H7 (cell line): Measurements from ENCODE around the gene LGALS9C. TPM values are rescaled to one million over a fixed set of nuclear protein-coding genes. Genes with fewer than 3 reads are reported as not detected.
"Not testable (repeated sequence)": the region's sequence is repeated elsewhere in the genome, so short reads cannot be mapped to it uniquely, and the experiment has no call there.

Source experiments
- DNase-seq: peaks from one replicate; pipeline ENCODE4 v3.0.0; 2012
- H3K27me3 ChIP-seq: 2 replicates; pipeline ENCODE4 v1.6.0; 2011; ENCODE audit warnings: mild to moderate bottlenecking, low read length; ENCODE audit not compliant: control insufficient read depth, insufficient read depth
- H3K36me3 ChIP-seq: replicated peaks from 2 replicates; pipeline ENCODE4 v1.5.1; 2011; ENCODE audit warnings: low read length; ENCODE audit not compliant: control insufficient read depth, insufficient read depth
- H3K4me3 ChIP-seq: 2 replicates; pipeline ENCODE4 v1.5.1; 2011; ENCODE audit warnings: low read depth, mild to moderate bottlenecking, control low read depth, low read length, moderate library complexity; ENCODE audit not compliant: insufficient read depth
- total RNA-seq: library from RNA; depleted of rRNA; stranded (reverse); fragments of >200 nt; shearing (Covaris generic); gene quantifications from 2 replicates; pipeline ENCODE4 v1.2.3, GENCODE V29; 2014

Gene LGALS9C
- total RNA-seq, 1 experiment from 2014 or later, result not detected

DNA sequence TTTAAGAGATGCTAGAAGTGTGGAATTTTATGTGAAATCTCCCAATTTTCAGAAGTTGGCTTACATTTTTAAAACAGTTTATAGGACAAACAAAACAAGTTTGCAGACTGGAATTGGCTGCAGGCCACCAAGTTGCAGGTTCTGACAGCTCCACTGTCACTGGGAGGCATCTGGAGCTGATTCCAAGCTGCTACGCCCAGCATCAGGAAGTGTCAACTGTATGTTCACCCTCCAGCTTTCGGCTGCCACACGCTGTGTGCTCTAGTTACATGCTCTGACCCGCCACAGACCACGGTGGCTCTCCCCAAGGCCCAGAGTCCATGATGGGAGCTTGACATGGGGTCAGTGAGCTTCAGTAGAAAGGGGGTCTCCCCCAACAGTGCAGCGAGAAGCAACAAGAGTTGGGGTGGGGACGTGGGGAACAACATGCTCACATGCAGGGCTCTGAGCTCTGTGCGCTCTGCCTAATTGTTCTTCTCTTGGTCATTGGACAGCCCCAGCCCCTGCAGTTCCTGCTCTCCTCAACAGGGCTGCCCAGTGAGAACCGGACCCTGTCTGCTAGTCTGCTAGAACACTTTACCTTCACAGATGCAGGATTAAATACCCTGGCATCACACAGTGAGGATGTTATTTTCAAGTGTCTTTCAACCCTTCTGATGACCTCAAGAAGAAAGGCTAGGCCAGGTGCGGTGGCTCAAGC, 8.0 kb upstream of the LGALS9C start:
- H3K27me3 ChIP-seq, DNase-seq: not testable (repeated sequence)

DNA sequence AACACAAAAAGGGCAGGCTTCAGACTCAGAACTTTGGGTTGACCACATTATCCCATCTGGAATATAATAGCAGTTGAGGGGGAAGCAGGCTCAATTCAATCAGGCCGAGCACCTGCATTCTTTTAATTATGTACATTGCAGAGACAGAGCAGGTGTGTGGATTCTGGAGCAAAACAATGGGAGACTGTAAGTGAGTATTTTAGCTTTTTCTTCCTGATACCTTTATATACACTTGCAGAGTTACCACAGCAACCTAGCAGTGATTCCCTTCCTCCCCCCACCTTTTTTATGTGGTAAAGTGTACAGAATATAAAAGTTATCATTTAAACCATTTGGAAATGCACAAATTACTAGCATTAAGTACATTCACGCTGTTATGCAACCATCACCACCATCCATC, 6.8 kb upstream of the LGALS9C start:
- not testable (repeated sequence) for DNase-seq, H3K4me3 ChIP-seq, H3K36me3 ChIP-seq, H3K27me3 ChIP-seq

More for the DNA sequence above, 8.0 kb upstream of the LGALS9C start:
- not testable (repeated sequence) for H3K4me3 ChIP-seq, H3K36me3 ChIP-seq

DNA sequence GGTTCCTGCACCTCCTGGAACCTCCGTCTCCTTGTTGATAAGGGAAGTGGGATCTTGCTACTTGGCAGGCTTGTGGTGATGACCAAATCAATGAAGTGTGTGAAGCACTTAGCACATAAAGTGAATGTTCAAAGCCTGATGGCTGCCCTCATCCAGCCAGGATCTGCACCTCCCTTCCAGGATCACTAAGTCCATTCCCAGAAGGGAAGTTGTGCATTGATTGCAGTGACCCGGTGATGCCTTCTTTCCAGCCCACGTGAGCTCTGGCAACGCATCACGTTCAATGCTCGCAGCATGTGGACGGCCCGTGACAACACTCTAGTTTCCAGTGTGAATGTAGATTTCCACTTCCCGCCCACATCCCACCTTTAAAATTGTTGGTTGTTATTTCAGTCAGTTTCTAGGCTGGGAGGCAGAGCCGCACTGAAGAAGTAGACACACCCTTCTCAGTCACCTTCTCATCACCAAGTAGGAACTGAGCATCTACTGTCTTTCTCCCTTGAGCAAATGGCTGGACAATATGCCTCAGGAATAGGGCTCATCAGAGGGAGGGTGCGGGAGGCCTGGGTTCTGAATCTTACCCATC, 6.2 kb upstream of the LGALS9C start:
- not testable (repeated sequence) for H3K36me3 ChIP-seq, DNase-seq, H3K27me3 ChIP-seq, H3K4me3 ChIP-seq

DNA sequence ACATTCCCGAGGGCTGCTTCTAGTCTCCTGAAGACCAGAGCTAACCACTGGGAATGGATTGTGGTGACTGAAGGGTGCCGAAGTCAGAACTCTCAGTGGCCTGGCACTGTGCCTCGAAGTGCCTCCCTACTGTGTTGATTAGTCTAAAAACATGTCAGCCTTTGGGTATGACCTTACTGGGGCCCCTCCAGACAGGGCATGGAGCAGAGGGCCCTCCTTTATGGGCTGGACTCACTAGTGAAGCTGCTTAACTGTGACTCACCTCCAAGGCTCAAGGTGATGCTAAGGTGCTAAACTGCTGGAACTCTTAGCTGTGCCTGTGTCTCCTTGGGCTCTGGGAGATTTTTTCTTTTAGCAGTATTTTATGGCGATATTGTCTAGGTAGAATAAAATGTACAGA, 2.6 kb upstream of the LGALS9C start:
- not testable (repeated sequence) for DNase-seq, H3K4me3 ChIP-seq

DNA sequence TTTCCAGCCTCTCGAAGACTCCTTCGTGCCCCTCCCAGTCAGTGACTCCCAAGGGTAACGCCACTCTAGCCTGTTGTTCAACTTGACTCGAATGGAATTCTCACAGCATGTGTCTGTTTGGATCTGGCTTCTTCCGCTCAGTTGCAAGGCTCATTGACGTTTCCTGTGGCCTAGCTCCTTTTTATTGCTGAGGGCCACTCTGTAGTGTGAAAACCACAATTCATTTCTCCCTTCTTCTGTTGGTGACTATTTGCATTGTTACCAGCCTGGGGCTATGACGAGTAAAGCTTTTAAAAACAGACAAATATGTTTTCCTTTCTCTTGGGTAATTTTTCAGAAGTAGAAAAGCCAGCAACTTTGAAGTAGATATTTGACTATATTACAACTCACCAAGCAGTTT, 1.8 kb upstream of the LGALS9C start:
- not testable (repeated sequence) for H3K4me3 ChIP-seq, H3K27me3 ChIP-seq, DNase-seq, H3K36me3 ChIP-seq

More for the DNA sequence above, 2.6 kb upstream of the LGALS9C start:
- H3K27me3 ChIP-seq, H3K36me3 ChIP-seq: not testable (repeated sequence)

DNA sequence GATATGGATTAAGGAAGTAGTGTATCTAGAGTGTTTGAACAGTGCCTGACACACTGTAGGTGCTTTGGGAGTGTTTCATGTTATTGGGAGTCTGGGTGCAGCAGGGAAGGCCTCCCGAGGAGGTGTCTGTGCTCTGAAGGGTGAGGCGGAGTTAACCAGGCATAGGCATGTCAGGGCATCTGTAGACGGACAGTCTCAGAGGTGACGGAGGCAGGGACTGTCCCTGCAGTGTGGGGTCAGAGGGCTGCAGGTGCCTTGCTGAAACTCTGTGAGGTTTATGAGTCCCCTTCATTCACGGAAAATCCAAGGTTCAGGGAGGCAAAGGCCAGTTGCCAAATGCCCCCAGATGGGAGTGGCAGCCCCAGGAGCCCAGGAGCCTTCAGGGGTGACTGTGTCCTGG, 778 bp downstream of the LGALS9C start:
- H3K4me3 ChIP-seq, H3K36me3 ChIP-seq, DNase-seq, H3K27me3 ChIP-seq: not testable (repeated sequence)

DNA sequence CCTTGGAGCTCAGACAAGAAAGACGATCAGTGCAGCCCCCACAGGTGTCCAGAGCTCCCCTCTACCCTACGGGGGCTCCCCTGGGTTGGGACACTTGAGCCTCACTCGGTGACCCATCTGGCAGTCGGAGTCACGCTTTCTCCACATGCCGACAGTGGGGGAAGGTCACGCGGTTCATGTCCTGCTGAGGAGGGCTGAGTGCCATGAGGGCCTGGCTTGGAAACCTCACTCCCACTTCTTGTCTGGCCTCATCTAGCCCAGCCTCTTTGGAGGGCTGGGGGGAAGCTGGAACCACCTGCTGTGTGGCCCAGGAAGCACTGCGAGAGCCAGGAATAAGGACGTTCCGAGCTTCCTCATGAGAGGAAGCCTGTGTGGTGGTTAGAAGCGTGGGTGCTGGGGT, 1.8 kb downstream of the LGALS9C start:
- H3K27me3 ChIP-seq, H3K36me3 ChIP-seq, H3K4me3 ChIP-seq, DNase-seq: not testable (repeated sequence)

DNA sequence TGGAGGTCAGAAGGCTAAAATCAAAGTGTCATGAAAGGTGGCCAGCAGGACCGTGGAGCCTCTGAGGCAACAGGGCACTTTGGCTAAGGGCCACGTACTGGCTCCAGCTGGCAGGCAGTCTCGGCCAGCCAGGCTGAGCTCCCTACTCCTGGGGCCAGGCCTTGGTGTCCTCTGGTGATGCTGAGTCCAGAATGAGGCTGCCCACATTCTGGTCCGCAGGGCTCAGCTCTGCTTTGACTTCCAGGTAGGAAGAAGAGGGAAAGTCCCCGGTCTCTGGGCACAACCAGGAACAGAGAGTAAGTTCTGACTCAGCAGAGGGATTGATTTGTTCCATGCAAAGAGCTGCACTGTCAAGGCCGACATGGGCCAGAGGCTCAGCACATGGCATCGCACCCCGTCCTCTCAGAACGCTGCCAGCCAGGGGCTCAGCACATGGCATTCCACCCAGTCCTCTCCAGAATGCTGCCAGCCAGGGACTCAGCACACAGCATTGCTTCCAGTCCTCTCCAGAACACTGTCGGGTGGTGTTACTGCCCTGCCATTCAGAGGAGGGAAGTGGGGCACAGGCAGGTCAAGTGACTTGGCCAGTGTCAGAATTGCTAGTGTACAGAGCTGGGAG, 2.5 kb downstream of the LGALS9C start:
- not testable (repeated sequence) for H3K27me3 ChIP-seq, H3K4me3 ChIP-seq, DNase-seq, H3K36me3 ChIP-seq

DNA sequence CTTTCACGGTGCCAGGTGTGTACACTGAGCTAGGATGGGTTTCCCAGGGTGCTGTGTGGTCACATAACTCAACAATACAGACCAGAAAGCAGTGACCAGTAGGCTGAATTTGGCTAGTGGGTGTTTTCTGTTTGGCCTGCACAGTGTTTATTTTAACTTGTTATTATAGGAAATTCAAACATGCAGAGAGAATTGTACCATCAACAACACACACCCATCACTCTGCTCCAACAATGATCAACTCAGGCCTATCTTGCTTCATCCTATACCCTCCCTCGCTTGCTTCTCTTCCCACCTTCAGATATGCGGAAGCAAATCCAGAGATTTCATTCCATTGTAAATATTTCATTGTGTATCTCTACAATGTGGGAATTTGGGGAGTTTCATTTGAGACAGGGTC, 5.2 kb downstream of the LGALS9C start:
- DNase-seq, H3K36me3 ChIP-seq, H3K4me3 ChIP-seq, H3K27me3 ChIP-seq: not testable (repeated sequence)

DNA sequence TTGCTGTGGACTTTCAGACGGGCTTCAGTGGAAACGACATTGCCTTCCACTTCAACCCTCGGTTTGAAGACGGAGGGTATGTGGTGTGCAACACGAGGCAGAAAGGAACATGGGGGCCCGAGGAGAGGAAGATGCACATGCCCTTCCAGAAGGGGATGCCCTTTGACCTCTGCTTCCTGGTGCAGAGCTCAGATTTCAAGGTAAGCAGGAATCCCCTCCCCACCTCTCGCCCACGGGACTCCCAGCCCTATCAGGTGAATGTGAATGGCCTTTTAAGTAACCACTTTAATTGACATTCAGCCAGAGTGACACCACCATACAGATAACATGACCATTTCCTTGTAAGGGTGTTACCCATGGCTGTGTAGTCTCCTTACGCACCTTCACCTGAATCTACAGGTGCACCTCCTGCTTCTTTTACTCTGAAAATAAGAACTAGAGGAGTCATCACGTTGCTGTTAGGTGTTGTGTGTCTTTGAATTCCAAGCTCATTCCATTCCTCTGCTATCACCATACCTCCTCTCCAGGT, 9.4 kb downstream of the LGALS9C start:
- not testable (repeated sequence) for H3K36me3 ChIP-seq, H3K4me3 ChIP-seq, DNase-seq, H3K27me3 ChIP-seq

DNA sequence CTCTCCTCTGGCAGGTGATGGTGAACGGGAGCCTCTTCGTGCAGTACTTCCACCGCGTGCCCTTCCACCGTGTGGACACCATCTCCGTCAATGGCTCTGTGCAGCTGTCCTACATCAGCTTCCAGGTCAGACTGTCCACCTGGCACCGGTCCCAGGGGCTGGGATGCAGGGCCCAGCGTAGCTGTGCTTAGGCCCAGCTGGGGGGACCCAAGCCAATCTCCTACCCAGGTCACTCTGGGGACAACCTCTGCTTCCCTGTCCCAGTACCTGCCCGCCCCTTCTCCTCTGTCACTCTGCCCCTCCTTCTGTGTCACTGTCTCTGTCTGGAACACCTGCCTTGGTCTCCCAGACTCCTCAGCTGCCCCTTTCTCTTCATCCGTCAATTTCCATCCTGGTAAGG, 11.0 kb downstream of the LGALS9C start:
- DNase-seq, result not testable (repeated sequence)

DNA sequence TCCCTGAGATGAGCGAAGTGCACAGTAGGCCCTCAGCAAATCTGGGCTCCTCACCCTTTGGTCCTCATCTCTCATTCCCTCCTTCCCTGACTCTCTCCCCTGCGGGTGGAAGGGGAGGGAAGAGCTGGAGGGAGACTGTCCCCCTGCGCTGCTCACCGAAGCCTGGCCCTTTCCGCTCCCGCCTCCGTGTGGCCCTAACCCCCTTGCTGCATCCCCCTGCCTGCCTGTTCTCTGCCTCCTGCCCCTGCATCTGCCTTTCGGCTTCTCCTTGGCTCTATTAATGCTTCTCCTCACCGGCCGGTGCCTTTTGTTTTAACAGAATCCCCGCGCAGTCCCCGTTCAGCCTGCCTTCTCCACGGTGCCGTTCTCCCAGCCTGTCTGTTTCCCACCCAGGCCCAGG, 12.0 kb downstream of the LGALS9C start:
- not testable (repeated sequence) for DNase-seq, H3K27me3 ChIP-seq, H3K36me3 ChIP-seq, H3K4me3 ChIP-seq

More for the DNA sequence above, 11.0 kb downstream of the LGALS9C start:
- not testable (repeated sequence) for H3K27me3 ChIP-seq, H3K4me3 ChIP-seq, H3K36me3 ChIP-seq

DNA sequence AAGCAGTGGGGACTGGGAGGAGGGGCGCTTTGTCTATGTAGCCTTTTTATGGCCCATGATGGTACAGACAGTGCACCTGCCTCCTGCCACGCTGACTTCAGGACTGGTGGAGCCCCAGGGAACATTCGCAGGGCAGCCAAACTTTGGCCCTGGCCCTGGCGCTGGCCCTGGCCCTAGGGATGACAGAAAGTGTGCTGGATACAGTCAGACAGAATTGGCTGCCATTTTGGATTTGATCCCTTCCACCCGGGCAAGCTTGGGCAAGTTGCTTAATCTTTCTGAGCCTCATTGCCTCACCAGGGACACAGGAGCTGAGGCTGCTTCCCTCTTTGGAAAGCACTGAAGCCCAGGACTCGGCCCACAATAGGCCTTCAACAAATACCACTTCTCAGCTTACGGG, 13.4 kb downstream of the LGALS9C start:
- H3K4me3 ChIP-seq, H3K27me3 ChIP-seq, H3K36me3 ChIP-seq, DNase-seq: not testable (repeated sequence)

DNA sequence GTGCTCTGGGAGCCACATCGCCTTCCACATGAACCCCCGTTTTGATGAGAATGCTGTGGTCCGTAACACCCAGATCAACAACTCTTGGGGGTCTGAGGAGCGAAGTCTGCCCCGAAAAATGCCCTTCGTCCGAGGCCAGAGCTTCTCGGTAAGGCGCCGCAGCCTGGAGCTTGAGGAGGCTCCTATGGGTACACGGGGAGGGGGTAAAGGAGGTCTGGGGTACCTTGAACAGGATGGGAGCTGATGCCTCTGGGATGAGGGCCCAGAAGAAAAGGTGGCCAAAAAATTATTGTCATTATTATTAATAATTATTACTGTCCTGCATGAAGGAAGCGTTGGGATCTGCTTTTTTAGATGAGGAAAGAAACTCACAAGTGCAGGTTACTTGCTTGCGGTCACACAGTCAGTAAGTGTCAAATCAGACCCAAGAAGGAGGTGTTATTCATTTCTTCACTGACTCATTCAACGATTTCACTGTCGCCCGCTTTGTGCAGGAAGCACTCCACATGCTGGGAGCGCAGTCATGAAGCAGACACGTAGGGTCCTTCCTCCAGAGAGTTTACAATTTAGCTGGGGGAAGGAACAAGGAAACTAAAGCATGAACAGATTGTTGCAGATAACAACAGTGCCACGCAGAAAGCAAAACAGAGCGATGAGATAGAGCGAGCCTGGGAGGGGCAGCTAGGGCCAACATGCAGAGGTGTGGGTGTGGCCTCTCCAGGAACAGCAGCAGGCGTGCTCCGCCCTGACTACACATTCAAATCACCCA, 16.3 kb downstream of the LGALS9C start:
- H3K36me3 ChIP-seq, H3K27me3 ChIP-seq, H3K4me3 ChIP-seq, DNase-seq: not testable (repeated sequence)
